SKM-1 (cell line): ENCODE measurements around the gene DNAJC16.
"Not testable (repeated sequence)": the region's sequence is repeated elsewhere in the genome, so short reads cannot be mapped to it uniquely, and the experiment has no call there.

Experiments
- DNase-seq: peaks from one replicate; lab custom pipeline; 2025; ENCODE audit not compliant: unreplicated experiment; lab: John Stamatoyannopoulos, UW

Gene DNAJC16

GRCh38 chr1:15506831-15507230 lies 19.8 kb upstream of the DNAJC16 start:
- no peak for DNase-seq

GRCh38 chr1:15507278-15507677 lies 19.4 kb upstream of the DNAJC16 start:
- DNase-seq: no peak

- DNase-seq: no peak
Observed at GRCh38 chr1:15508700-15509487, 17.8 kb upstream of the DNAJC16 start.

DNA sequence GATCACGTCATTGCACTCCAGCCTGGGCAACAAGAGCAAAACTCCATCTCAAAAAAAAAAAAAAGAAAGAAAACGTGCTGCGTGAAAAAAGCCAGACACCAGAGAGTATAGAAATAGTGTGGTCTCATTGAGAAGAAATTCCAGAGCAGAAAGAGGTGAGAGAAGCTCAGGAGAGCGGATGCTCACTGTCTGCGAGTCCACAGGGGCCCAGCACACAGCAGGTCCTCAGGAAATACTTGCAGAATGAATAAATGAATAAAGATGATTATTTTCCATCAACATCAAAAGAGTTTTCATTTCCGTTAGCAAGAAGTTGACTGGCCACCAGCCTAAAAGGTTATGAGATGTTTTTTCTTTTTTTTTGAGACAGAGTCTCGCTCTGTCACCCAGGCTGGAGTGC lies 17.1 kb upstream of the DNAJC16 start:
- no peak for DNase-seq

GRCh38 chr1:15510611-15511405 lies 15.8 kb upstream of the DNAJC16 start:
- no peak for DNase-seq

DNA sequence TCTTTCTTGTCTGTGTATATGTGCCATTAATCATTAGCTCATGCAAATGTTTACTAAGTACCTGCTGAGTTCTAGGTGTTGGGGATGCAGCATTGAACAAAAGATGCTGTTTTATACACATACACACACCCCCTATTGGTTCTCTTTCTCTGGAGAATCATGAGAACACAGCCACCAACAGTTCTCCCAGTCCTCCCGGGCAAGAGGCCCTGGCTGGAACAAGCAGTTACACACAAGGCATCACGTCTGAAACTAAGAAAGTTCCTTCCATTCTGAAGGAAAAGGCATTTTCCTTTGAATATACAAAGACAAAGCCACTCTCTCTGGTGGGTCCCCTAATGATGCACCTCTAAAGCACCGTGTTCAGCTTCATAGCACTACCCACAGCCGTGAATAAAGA lies 13.5 kb upstream of the DNAJC16 start:
- DNase-seq: no peak

GRCh38 chr1:15513919-15514318 lies 12.7 kb upstream of the DNAJC16 start:
- DNase-seq: no peak

GRCh38 chr1:15514557-15514956 lies 12.1 kb upstream of the DNAJC16 start:
- not testable (repeated sequence) for DNase-seq

DNA sequence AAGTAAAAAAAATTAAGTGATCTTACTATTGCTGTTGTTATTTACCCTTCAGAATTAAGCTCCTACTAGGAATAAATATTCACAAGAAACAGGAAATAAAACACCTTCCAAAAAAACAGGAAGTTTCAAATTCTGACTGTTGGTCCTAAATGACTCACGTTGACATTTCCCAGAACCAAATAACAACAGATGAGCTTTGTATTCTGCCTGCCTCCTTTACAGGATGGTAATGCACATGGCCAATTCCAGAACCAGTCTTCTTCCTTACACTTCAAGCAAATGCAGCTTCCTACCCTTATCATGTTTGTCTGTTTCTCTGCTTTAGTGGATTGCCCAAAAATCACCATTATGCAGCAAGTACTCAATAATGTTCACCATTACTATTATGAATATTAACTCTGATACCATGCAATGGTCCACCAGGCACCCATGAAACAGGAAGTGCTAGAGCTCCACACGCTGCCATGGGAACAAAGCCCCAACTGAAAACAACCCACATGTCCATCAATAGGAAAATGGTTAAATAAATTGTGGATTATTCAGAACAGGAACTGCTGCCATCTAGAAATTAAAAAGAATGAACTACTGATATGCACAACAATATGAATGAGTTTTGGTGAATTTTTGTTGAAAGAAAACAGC lies 11.5 kb upstream of the DNAJC16 start:
- no peak for DNase-seq

DNA sequence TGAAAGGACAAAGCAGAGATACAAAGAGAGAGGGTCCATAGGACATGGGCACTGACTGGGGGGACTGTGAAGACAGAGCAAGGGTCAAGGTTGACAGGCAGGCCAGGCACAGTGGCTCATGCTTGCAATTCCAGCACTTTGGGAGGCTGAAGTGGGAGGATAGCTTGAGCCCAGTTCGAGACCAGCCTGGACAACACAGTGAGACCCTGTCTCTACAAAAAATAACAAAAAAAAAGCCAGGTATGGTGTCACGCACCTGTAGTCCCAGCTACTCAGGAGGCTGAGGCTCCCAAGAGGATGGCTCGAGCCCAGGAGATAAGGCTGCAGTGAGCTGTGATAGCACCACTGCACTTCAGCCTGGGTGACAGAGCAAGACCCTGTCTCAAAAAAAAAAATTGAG lies 7.0 kb upstream of the DNAJC16 start:
- DNase-seq: no peak

- not testable (repeated sequence) for DNase-seq
Observed at GRCh38 chr1:15521206-15521906, 5.3 kb upstream of the DNAJC16 start.

GRCh38 chr1:15522551-15522950 lies 4.1 kb upstream of the DNAJC16 start:
- no peak for DNase-seq

- no peak for DNase-seq
Observed at GRCh38 chr1:15523104-15524020, 3.3 kb upstream of the DNAJC16 start.

DNA sequence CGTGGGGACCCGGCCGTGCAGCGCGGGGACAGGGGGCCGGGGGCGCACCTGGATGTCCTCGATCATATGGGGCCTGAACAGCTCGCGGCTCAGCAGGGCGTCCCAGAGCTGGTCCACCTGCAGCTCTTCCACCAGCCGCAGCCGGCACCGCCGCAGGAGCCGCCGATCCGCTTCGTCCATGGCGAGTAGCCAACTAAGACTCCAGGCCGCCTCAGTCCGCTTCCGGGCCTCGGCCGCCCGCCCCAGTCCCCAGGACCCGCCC lies 2.7 kb upstream of the DNAJC16 start, which contains the start of gene CASP9:
CASP9 (minus strand) TSS at position 195 of the 262 bp plus-strand sequence; CDS start at position 180, 15 bp downstream.
- no peak for DNase-seq

GRCh38 chr1:15524283-15525049 lies 2.2 kb upstream of the DNAJC16 start:
- DNase-seq: peak; percentile 97

DNA sequence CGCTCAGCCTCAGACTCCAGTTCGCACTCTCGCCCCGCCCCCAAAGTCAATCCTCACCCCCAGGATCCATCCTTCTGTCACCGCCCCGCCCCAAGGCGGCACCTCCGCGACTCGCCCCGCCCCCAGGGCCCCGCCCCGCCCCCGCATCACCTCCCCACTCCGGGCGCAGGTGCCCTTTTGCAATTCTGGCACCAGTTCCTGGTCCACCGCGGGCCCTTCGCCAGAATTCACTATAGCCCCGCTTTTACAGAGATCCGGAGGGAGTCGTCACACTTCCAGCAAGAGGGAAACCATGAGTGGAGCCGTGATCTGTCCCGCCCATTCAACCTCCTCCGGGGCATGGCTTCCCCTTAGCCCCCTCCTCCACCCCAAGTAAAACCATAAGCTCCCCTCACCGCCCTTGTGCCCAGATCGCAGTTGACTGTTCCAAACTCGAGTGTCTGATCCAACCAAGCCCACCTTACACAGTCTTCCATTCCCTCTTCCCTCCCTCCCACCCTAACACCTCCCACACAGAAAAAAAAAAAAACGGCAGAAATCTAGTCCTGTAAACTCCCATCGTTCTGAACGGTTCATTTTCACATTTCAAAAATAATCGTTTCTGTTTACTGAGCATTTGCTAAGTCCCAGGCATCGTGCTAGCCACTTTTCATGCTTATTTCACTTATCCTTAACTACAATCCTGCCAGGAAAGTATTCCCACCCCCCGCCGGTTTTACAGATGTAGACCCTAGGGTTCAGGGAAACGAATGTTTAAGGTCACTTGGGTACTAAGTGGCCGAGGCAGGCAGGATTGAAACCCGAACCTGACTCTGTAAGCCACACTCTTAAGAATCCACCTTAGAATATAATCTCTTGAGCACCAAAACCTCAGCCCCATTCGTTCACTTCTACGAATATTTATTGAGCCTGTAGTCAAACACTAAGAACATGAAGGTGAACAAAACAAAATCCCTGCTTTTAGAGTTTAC lies 1.3 kb upstream of the DNAJC16 start:
- no peak for DNase-seq

- DNase-seq: no peak
Observed at GRCh38 chr1:15526021-15526489, 593 bp upstream of the DNAJC16 start.

- DNase-seq: no peak
Observed at GRCh38 chr1:15531003-15531402, 4.4 kb downstream of the DNAJC16 start.
